ENCODE results near the gene HDAC3.
A peak's percentile ranks its signal among the peaks of the same experiment; 100 is the strongest.

HDAC3 gene

DNA sequence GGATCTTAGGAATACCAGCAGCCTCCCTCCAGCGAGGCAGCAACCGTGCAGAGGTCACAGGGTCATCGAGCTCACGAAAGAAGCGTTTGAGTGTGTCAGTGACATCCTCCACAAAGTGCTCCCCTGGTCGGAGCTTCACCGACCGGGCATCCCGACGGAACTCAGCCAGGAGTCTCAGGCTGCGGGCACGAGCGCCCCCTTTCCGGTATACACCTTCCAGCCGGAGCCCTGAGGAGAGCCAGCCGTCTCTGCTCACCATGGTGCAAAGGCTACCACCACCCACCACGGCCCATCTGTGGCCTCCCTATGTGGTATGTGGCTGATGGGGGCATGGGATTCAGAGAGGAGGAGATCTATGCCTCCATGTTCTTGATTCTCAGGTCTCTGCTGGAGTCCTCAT lies 25.4 kb upstream of the HDAC3 start:
- DNase-seq (ENCODE audit: low spot score) (no peak), FAIRE-seq (no peak)

DNA sequence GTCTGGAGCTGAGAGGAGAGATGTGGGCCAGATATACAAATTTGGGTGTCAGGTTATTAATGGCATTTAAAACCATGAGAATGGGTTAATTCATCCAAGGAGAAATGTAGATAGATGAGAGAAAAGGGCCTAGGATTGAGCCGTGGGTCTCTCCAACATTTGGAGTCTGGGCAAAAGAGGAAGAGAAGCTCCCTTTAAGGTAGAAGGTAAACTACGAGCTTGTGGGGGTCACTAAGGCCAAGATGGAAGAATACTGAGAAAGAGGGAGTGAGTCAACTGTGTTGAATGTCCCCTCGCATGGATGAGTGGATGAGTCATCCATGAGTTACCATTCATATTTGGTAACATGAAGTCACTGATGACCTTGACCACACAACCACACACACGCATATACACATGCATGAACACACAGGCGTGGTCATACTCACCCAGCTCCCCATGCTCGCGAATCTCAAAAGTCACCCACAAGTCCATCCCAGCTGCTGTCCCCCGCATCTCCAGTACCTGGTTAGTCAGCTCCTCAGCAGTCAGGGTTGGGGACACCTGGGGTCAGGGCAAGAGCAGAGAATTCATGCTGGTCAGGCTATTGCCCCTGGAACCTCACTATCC lies 21.4 kb upstream of the HDAC3 start:
- FAIRE-seq, result peak; percentile 86
- peak; percentile 95 for DNase-seq (ENCODE audit: low spot score)

DNA sequence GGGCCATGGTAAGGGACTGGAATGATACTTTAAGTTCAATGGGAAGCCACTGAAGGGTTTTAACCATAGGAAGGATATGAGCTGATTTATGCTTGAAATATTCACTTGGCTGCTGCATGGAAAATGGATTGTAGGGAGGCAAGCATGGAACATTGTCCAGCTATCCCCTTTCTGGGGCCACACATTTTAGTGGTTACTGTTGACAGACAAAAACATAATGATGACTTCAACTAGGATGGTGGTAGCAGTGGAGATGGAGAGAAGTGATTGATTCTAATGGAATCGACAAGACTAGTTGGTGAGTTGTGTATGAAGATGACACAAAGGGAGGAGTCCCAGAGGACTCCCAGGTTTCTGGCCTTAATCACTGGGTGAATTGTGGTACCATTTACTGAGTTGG lies 20.8 kb upstream of the HDAC3 start:
- FAIRE-seq, result no peak

DNA sequence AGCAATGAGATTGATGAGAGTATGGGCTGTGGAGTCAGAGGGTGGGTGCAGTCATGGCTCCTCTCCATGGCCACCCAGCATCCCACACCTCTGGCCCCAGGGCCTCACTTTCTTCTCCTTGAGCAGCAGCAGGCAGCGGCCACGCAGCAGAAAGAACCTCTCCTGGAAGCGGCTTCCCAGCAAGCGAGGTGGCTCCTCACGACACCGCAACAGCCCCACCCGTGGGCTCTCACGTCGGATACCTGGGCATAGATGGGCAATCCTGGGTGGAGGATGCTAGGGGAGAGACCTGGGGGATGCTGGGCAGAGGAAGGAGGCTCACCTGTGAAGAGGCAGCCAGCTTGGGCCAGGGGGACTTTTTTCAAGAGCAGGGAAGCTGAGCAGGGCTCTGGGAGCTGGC lies 19.7 kb upstream of the HDAC3 start:
- no peak for FAIRE-seq
- DNase-seq (ENCODE audit: low spot score), result no peak

More for the DNA sequence above, 20.8 kb upstream of the HDAC3 start:
- no peak for DNase-seq (ENCODE audit: low spot score)

DNA sequence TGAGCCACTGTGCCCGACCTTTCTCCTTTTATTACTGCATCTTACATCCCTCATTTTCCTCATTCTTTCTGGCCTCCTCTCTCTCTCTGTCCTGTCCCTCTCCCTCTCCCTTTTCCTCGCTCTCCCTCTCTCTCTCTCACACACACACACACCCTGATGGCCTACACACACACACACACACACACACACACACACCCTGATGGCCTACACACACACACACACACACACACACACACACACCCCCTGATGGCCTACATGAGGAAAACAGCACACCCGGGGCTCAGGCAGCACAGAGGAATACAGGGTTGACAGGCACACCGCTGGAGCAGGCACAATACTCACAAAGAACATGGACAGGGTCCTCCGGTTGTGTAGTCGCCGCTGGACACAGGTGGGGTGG lies 18.4 kb upstream of the HDAC3 start:
- FAIRE-seq (no peak), DNase-seq (ENCODE audit: low spot score) (no peak)

DNA sequence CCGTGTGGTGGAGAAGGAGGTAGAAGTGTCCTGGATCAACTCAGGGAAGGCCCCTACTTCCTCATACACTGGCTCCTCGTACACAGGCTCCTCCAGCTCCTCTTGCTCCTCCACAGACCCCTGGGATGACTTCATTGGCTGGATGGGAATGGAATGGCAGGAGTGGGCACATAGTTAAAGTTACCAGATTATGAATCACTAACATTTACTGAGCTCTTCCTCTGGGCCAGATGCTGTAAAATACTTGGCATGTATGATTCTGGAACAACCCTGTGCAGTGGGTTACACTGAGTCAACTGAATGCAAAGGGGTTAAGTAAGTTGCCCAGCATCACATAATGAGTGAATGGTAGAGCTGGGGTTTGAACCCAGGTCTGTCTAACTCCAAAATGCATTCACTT lies 17.6 kb upstream of the HDAC3 start:
- DNase-seq (ENCODE audit: low spot score) (peak; percentile 86), FAIRE-seq (peak; percentile 68)

DNA sequence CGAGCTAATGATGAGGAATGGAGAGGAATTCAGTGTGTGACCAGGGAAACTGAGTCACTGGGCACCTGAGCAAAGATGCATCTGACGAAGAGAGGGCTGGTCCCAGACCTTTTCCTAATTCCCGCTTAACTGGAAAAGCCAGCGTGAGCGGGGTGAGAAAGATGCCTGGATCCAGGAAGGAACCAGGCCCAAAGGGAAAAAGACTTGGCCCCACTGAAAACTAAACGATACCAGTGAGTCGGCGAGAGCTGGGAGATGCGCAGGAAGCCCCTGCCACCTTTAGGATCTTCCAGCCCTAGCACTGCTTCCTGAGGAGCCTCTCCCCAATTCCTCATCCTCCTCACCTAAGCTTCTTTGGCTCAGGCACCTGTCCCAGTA lies 15.1 kb upstream of the HDAC3 start:
- FAIRE-seq, result no peak
- DNase-seq (ENCODE audit: low spot score), result no peak

DNA sequence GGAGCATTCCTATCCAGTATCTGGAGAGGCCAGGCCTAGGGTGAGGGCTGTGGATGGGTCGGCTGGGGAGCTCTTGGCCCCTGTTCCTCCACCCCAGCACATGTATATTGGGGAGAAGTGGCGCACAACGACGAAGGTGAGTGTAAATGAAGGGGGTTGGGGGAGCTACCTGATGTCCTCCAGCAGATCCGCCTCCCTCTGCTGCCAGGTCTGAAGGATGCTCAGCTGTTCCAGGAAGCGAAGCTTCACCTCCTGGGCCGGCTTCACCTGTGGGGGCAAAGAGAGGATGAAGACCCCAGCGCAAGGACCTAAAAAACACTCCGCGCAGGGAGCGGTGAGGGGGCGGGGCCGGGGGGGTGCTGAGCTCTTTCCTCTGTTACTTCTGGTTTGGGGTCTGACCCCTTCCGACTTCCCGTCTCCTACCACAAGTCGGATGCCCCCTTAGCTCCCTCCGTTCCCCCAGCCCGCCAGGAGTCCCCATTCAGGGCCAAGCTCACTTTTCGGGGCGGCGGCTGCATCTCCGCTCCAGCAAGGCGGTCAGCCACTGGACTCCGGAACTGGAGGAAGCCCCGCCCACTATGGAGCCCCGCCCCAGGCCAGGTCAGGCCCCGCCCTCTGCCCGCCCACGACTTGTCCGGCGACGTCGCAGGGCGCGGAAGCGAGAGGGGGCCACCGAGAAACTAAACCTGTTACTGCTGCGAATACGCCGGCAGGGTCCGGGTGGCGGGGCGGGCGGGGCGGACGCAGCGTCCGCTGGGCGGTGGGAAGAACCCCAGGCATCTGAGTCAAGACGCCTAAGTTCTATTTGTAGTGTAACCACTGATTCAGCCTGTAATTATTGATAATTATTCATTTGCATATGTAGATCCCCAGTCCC lies 14.4 kb upstream of the HDAC3 start, which contains the start of gene FCHSD1:
TSS of gene FCHSD1 (minus strand) at position 568 of the 877 bp plus-strand sequence. CDS start at position 518, 50 bp downstream.
- FAIRE-seq (no peak), DNase-seq (ENCODE audit: low spot score) (peak; percentile 64)

DNA sequence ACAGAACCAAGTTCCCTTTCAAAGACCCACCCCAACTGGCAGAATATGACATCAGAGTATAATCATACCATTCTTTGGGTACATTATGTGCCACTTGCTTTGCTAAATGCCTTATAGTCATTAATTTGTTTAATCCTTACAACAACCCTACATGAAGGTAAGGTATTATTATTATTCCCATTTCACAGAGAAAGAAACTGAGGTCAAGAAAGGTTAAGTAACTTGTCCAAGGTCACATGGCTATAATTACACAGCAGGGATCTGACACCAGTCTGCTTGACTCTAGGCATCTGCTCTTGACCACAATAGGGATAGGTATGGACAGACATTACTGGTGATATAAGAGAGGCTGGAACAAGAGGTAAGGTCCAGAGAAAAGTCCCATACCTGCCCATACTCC lies 13.3 kb upstream of the HDAC3 start:
- no peak for FAIRE-seq
- no peak for DNase-seq (ENCODE audit: low spot score)

DNA sequence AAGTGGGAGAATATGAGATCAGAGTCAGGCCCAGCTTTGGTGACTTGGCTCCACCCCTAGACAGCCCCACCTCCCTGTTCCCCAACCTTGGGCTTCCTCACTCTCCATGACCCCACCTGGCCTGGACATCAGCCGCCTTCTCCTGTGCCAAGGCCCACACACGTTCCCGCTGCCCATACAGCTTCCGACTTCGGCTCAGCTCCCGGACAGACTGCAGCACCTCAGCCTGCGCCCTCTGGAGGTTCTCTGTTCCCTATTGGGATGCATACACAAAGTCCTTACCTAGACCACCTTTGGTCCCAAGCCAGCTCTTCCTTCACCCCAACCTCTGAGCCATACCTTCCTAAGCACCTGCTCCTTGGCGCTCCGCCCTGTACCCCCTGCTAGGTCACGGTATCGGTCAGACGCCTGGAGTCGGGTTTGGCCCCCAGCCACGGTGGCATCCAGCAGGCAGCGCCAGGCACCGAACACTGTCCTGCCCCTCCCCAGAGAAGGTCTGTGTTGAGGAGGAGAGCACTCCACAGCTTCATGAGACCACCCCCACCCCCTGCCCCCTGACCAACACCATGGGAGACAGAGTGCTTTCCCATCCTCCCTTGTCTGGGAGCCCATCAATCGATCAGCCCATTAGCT lies 12.5 kb upstream of the HDAC3 start:
- FAIRE-seq, result no peak

DNA sequence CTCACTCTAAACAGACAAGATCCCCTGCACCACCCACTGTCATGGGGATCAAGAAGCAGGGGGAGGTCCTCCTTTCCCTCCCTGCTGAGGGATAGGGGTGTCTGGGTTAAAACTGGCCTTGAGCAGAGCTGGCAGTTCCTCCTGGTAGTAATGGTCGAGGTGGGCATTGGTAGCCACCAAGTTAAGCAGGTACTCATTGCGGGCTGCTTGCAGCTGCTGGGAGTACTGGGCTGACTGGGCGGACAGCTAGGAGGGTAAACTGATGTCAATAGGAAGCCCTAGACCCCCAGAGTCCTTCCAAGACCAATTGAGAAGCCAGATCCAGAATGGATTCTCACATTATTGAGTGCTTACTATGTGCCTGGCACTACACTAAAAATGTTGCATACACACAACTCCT lies 11.2 kb upstream of the HDAC3 start:
- FAIRE-seq (no peak), DNase-seq (ENCODE audit: low spot score) (no peak)

More for the DNA sequence above, 12.5 kb upstream of the HDAC3 start:
- DNase-seq (ENCODE audit: low spot score), result no peak

DNA sequence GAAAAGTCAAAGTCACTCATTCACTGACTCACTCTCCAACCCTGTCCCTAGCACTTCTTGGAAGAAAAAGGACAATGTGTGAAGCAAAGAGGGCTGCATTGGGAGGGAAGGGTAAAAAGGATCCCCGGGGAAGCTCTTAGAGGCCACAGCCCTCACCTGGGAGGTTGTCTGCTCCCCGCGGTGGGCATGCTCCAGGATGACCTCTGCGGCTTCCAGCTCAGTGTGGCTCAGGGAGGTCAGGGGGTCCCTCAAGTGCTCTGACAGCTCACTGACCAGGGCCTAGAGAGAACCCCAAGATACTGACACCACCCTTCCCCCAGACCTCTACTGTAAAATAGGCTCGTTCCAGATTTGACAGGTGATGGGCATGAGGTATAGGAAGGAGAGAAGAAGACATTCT lies 10.6 kb upstream of the HDAC3 start:
- no peak for FAIRE-seq
- DNase-seq (ENCODE audit: low spot score), result no peak

DNA sequence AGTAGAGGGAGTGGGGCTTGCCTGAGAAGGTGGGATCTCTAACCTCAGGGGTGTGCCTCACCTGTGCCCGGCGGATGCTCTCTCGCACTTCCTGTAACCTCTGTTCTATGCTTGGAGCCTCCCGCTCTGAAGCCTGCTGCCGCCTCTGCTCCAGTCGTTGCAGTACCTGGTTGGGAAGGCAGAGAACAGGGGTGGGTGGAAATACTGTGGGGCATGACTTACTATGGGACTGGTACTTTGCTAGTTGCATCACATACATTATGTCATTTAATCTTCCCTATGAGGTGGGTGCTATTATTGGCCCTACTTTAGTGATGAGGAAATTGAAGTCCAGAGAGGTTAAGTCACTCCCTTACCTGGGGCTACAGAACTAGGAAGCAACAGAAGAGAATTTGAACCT lies 9.4 kb upstream of the HDAC3 start:
- no peak for FAIRE-seq

DNA sequence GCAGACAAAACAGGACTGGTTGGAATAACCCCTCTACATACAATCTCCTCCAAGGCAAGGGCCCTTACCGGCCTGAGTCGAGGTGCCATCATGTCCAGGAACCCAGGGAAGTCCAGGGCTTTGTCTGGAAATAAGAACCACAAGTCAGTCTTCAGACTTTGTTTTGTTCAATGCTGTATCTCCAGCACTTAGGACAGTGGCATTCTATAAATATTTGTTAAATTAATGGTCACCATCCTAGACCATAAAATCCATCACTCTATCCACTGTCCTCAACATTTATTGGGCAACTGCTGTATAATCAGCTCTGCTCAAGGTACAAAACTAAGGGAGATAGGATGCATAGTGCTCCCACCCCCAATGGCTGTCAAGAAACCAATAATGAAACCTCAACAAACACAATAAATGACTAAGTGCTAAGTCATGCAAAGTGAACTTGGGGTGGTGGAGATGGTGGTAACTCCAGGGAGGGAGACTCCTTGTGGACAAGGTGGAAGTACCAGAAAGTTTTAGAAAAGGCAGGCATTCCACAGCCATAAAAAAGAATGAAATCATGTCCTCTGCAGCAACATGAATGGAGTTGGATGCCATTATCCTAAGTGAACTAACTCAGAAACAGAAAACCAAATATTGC lies 5.1 kb upstream of the HDAC3 start:
- FAIRE-seq, result peak; percentile 86
- peak; percentile 80 for DNase-seq (ENCODE audit: low spot score)

More for the DNA sequence above, 9.4 kb upstream of the HDAC3 start:
- no peak for DNase-seq (ENCODE audit: low spot score)

DNA sequence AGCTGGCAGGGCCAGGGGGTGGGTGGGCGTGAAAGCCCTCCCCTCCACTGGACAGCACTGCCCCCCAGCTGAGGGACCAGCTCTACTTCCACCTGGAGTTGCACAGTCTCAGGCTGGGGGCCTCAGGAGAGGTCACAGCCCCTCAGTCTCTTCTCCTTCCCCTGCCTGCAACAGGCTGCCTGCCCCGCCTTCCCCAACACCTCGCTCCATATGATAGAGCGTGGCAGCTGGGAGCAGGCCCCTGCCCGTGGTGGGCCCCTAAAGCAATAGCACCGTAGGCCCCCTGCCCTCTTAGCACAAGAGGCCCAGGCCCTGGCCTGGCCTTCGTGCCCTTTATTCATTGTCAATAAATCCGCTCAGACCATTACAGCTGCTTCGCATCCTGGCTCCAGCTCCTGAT lies 4.0 kb upstream of the HDAC3 start:
- DNase-seq (ENCODE audit: low spot score) (no peak), FAIRE-seq (no peak)

DNA sequence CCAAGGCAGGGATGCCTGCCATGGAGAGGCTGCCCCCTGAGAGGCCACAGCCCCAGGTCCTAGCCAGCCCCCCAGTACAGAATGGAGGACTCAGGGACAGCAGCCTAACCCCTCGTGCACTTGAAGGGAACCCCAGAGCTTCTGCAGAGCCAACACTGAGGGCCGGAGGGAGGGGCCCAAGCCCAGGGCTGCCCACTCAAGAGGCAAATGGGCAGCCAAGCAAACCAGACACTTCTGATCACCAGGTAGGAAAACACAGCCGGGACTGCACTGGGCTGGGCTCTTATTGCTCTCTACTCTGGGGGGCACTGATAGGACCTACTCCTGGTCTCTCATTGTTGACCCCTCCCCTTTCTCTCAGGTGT lies 3.4 kb upstream of the HDAC3 start:
- FAIRE-seq, result no peak
- no peak for DNase-seq (ENCODE audit: low spot score)

DNA sequence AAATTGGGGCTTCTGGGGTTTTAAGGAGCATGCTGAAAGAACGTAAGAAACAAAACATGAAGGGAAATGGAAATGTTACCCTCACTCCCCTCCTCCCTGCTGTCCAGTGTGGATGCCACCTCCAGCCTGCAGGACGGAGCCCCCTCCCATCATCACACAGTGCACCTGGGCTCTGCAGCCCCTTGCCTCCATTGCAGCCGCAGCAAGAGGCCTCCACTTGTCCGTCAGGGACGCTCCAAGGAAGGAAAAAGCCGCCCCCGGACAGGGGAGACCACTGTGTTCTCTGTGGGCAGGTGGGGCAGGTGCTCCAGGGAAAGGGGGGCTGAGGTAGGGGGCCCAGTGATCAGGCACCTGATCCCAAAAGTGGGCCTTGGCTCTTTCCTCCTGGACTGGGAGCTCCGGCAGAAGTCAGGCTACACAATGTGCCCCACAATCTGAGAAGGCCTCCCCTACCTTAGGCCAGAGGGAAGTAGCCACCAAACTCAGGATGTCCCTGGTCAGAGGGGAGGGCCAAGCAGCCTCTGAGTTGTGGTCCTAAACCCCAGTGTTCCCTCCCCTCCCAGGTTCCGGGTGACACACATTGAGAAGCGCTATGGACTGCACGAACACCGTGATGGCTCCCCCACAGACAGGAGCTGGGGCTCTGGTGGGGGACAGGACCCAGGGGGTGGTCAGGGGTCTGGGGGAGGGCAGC lies 2.9 kb upstream of the HDAC3 start:
- FAIRE-seq (no peak), DNase-seq (ENCODE audit: low spot score) (no peak)

DNA sequence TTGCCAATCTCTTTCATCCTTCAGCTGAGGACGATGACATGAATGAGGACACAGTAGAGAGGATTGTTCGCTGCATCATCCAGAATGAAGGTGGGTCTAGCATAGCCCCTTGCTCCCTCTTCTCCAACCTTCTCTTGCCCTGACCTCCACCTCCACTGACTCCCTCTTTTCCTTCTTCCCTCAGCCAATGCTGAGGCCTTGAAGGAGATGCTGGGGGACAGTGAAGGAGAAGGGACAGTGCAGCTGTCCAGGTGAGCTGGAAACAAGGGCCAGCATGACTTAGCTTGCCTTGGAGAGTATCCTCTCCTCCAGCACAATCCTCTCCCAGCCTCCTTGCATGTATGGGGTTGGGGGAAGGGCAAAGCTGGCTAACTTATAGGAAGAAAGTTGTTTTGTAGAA lies 2.1 kb upstream of the HDAC3 start:
- DNase-seq (ENCODE audit: low spot score), result no peak
- FAIRE-seq, result no peak

DNA sequence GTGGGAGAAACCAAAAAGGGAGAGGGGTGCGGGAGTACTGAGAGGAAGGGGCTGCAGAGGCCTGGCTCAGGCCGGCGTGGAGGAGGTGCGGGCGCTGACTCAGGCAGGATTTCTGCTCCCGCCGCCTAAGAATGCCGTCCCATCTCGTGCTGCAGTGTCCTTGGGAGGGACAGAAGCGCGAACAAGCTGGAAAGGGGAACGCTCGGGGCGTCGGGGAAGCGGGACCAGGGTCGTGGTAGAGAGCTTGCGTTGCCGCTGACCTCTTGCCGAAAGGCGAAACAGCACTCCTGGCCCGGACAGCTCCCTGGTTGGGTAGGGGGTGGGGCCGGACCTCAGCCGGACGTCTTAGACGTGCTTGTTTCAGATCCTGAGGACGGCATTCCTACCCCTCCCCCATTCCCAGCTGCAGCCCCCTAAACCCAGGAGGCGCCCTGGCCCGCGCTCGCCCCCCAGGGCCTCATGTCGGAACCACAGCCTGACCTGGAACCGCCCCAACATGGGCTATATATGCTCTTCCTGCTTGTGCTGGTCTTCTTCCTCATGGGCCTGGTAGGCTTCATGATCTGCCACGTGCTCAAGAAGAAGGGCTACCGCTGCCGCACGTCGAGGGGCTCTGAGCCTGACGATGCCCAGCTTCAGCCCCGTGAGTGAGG lies 1.2 kb upstream of the HDAC3 start:
- no peak for FAIRE-seq

DNA sequence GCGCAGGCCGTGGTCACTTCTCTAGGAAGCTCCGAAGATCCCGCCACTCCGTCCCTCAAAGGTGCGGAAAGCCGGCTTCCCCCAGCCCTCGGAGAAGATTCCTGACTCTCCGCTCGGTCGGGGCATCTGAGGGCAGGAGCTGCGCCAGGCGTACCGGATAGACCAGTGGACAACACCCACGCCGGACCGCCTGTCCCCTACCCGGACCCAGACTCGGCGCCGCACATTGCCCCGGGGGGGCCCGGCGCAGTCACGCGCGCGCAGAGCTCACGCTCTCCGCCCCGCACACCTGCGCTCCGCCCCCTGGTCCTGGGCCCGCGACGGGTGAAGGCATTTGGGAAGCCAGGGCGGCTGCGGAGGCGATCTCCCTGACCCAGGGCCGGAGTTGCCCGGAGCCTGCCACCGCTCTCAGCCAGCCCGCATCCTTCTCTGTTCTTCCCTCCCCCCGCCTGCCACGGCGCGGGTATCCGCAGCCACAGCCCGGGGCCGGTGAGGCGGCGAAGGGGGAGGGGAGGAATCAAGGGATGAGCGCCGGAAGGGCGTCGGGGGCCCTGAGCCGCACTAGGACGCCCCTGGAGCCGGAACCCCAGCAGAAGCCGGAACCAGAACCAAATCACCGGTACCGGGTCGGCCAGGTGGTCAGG lies 596 bp upstream of the HDAC3 start:
- no peak for DNase-seq (ENCODE audit: low spot score)

More for the DNA sequence above, 1.2 kb upstream of the HDAC3 start:
- DNase-seq (ENCODE audit: low spot score), result no peak

DNA sequence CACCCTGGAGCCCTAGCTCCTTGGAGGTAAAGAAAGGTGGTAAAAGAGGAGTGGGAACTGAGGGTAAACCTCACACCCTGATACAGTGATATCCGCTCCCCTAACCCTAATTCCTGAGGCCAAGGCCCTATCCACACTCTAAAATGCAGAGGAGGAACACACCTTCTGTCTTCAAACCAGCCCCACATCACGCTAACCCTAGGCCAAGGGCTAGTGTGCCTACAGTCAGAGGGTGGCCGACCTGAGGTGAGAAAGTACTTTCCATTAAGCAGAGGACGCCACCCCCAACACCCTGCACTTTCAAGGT lies 590 bp downstream of the HDAC3 start:
- DNase-seq (ENCODE audit: low spot score), result no peak
- no peak for FAIRE-seq

More for the DNA sequence above, 596 bp upstream of the HDAC3 start:
- no peak for FAIRE-seq
